ENCODE results near the gene MLLT1. TPM values are rescaled to one million over a fixed set of nuclear protein-coding genes. Genes with fewer than 3 reads are reported as not detected.

MLLT1 gene
- total RNA-seq, 1 donor from 2014 or later, result 23.1 TPM

DNA sequence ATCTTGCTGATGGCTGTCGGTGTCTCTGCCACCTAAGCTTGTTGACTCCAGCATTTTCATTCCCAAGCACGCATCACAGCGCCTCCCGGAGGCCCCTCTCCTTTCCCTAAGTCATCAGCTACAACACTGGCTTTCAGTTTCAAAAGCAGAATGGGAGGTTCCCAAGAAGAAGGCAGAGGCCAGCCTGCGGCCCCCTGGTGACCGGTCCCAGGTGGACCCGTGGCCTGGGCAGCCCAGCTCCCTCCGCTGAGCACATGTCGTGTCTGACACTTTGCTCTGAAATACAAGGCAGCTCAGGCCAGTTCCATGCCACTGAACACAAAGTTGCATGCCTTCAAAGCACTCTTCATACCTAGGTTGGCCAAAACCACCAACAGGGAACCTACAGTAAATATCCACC is 8.5 kb downstream of the MLLT1 start:
- DNase-seq (ENCODE audit: low read depth), result no peak
- TF ChIP-seq, protein P1, sequence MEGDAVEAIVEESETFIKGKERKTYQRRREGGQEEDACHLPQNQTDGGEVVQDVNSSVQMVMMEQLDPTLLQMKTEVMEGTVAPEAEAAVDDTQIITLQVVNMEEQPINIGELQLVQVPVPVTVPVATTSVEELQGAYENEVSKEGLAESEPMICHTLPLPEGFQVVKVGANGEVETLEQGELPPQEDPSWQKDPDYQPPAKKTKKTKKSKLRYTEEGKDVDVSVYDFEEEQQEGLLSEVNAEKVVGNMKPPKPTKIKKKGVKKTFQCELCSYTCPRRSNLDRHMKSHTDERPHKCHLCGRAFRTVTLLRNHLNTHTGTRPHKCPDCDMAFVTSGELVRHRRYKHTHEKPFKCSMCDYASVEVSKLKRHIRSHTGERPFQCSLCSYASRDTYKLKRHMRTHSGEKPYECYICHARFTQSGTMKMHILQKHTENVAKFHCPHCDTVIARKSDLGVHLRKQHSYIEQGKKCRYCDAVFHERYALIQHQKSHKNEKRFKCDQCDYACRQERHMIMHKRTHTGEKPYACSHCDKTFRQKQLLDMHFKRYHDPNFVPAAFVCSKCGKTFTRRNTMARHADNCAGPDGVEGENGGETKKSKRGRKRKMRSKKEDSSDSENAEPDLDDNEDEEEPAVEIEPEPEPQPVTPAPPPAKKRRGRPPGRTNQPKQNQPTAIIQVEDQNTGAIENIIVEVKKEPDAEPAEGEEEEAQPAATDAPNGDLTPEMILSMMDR (IDR thresholded peaks at IDR 0.05; ENCODE audit: insufficient read depth, low read length, poor library complexity, severe bottlenecking), result peak; percentile 31
- no peak overlapping the region for H3K4me3 ChIP-seq (ENCODE audit: low read depth, low read length)
- H3K27me3 ChIP-seq (ENCODE audit: control insufficient read depth, insufficient read depth, low read length), result no peaks in the 10 kb centered on the region
- no peaks in the 10 kb centered on the region for H3K36me3 ChIP-seq (ENCODE audit: control insufficient read depth, insufficient read depth, low read length)

DNA sequence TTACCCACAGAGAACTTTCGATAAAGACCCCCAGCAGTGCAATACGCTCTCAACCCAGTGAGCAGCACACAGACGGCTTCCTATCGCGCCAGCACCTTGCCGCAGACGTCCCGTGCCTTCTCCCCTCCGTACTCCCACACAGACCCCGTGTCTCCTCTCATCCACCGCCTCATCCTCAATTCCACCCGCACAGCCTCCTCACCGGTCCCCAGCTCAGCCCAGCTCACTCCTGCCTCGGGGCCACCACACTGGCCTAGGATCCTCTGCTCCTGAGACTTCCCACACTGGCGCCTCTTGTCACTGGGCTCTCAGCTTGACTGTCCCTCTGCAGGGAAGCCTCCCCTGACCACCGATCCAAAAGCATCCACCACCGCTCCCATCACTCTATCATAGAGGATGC is 9.0 kb downstream of the MLLT1 start:
- Histone ChIP-seq H3K36me3 (ENCODE audit: control insufficient read depth, insufficient read depth, low read length) (no peaks in the 10 kb centered on the region), H3K4me3 (ENCODE audit: low read depth, low read length) (no peak overlapping the region), H3K27me3 (ENCODE audit: control insufficient read depth, insufficient read depth, low read length) (no peaks in the 10 kb centered on the region)
- TF ChIP-seq, protein P1 (IDR thresholded peaks at IDR 0.05; ENCODE audit: insufficient read depth, low read length, poor library complexity, severe bottlenecking), result no peak
- DNase-seq (ENCODE audit: low read depth), result no peak

DNA sequence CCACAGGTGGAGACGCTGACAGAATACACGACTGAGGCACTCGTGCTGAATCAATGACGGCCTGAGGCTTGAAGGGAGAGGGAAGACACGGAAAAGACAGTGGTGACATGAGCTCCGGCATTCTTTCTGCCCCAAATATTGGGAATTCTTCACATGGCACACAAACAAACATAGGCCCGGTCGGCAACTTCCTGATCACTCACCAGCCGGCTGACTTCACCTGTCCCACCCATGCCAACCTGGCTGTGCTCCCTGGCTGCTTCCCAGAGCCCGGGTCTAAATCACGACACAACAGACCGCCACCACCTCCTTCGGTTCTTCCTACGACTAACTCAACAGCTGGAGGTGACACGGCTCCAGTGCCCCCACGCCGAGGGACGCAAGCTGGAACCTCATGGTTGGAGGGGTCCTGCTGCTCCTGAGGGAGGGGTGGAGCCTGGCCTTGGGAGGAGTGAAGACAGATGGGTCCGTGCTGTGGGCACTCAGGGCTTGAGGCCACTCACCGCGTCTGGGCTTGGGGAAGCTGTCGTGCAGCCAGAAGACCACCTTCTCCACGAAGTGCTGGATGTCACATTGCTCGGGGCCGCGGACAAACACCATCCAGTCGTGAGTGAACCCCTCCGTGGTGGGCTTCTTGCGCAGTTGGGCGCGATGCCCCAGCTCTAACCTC is 9.6 kb downstream of the MLLT1 start:
- Histone ChIP-seq H3K36me3 (ENCODE audit: control insufficient read depth, insufficient read depth, low read length) (no peaks in the 10 kb centered on the region), H3K4me3 (ENCODE audit: low read depth, low read length) (no peak overlapping the region), H3K27me3 (ENCODE audit: control insufficient read depth, insufficient read depth, low read length) (no peaks in the 10 kb centered on the region)
- no peak for DNase-seq (ENCODE audit: low read depth)
- TF ChIP-seq, protein P1 (IDR thresholded peaks at IDR 0.05; ENCODE audit: insufficient read depth, low read length, poor library complexity, severe bottlenecking), result no peak

DNA sequence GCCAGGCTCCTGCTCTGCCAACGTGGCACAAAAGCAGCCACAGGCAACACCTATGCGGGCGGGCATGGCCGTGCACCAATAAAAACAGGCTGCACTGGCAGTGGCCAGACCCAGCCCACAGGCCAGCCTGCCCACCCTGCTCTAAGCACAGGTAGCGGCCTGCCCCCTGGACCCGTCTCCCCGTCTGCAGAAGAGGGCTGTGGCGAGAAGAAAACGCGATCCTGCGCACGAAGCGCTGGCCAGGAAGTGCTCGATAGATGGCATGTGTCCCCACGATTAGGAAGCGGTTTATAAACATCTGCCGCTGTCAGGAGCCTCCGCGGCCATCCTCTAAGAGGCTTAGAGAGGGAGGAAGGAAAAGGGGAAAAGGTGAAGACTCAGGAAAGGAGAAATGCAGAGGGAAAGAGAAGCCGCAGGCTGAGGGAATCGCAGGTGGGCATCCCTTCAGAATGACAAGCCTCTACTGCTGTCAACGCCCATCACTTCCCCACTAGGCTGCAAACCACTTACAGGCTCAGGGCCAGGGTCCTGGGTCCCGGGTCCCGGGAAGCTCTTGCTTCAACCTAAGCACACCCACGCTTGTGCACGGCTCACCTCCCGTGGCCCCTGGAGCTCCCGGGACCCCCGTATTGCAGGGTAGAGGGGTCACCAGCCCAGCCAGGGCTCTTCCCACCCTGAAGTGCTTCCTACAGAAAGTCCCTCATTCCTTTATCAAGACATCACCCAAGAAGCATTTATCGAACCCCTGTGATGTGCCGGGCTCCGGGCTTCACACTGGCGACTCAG is 10.5 kb downstream of the MLLT1 start:
- TF ChIP-seq, protein P1 (IDR thresholded peaks at IDR 0.05; ENCODE audit: insufficient read depth, low read length, poor library complexity, severe bottlenecking), result no peak

DNA sequence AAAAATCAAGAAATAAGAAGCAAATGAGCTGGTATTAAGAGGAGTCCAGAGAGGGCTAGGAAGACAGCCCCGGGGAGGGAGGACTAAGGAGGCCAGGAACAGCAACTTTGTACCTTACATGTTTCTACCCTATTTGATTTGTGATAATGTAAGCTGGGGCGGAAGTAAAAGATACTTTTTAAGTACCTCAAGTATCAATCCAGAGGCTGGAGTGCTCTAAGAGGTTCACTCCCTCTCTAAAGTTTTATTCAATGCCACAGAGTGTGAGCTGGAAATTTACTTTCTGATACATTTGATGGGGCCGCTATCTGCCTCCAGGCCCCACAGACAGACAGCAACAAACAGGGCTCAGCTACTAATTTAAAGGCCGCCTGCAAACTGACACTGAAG is 11.4 kb downstream of the MLLT1 start:
- H3K36me3 ChIP-seq (ENCODE audit: control insufficient read depth, insufficient read depth, low read length), result peaks cover under 1% of the 10 kb centered on the region
- TF ChIP-seq, protein P1 (IDR thresholded peaks at IDR 0.05; ENCODE audit: insufficient read depth, low read length, poor library complexity, severe bottlenecking), result no peak
- DNase-seq (ENCODE audit: low read depth), result no peak
- no peak overlapping the region for H3K4me3 ChIP-seq (ENCODE audit: low read depth, low read length)
- no peaks in the 10 kb centered on the region for H3K27me3 ChIP-seq (ENCODE audit: control insufficient read depth, insufficient read depth, low read length)

More for the DNA sequence above, 10.5 kb downstream of the MLLT1 start:
- Histone ChIP-seq H3K27me3 (ENCODE audit: control insufficient read depth, insufficient read depth, low read length) (no peaks in the 10 kb centered on the region), H3K4me3 (ENCODE audit: low read depth, low read length) (no peak overlapping the region), H3K36me3 (ENCODE audit: control insufficient read depth, insufficient read depth, low read length) (no peaks in the 10 kb centered on the region)
- DNase-seq (ENCODE audit: low read depth), result no peak
